22Rv1 (cell line): ENCODE data around the gene LCN12.

Experiments used
- H3K27ac ChIP-seq: fragments of 450-650 bp; 2 replicates; pipeline ENCODE4 v1.5.1; 2017
- ZFX ChIP-seq: fragments of 450-650 bp; IDR thresholded peaks from 2 replicates; pipeline ENCODE4 v1.6.1; 2017; ENCODE audit warnings: antibody characterized with exemption, borderline replicate concordance
- TF ChIP-seq, protein P1 (sequence below): fragments of 450-650 bp; IDR thresholded peaks from 2 replicates; pipeline ENCODE4 v1.5.1; 2017; ENCODE audit warnings: mild to moderate bottlenecking

LCN12 gene

DNA sequence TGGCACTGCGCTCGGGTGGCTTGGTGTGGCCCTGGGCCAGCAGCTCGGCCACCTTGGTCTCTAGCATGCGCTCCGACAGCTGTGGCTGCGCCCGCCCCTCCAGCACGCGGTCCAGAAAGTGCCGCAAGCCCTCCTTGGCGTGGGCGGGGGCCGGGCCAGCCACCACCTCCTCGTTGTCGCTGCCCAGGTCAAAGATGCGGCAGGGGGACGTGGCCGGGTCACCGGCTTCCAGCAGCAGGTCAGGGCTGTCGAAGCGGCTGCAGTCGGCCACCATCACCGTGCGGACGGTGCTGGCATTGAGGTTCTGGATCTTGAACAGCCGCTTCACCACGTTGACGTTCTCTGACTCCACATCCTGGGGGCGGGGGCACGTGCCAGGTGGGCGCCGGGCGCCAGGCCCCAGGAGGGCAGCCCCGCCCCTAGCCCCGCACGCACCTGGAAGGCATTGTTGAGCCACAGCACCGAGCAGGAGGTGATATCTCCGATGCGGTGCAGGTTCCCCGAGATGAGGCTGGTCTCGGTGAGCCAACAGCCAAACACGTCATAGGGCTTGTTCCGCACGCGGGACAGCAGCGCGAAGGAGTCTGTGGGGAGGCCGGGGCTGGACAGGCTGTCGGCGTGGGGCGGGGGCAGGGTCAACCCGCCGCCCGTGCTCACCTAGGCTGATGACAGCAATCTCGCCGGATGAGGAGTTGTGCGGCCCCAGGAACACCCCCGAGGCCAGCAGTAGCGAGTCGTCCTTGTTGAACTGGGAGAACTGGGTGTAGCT is 9.8 kb upstream of the LCN12 start:
- peak overlapping the region; percentile 91 for H3K27ac ChIP-seq
- TF ChIP-seq, protein P1, sequence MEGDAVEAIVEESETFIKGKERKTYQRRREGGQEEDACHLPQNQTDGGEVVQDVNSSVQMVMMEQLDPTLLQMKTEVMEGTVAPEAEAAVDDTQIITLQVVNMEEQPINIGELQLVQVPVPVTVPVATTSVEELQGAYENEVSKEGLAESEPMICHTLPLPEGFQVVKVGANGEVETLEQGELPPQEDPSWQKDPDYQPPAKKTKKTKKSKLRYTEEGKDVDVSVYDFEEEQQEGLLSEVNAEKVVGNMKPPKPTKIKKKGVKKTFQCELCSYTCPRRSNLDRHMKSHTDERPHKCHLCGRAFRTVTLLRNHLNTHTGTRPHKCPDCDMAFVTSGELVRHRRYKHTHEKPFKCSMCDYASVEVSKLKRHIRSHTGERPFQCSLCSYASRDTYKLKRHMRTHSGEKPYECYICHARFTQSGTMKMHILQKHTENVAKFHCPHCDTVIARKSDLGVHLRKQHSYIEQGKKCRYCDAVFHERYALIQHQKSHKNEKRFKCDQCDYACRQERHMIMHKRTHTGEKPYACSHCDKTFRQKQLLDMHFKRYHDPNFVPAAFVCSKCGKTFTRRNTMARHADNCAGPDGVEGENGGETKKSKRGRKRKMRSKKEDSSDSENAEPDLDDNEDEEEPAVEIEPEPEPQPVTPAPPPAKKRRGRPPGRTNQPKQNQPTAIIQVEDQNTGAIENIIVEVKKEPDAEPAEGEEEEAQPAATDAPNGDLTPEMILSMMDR, result no peak
- no peak for TF ChIP-seq ZFX

DNA sequence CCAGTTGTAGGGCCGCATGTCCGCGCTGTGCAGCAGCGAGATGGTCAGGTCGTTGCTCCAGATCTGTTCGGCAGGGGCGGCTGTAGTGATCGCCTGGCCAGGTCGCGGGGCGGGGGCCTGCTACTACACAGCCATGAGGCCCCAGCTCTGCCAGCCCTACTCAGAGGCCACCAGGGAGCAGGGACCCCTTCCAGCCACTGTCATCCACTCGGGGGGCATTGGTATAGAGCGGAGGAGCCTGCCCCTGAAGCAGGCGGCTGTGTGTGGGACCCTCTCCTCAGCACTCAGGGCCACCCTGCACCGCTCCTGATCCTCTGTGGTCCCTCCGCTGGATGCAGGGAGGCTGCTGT is 9.2 kb upstream of the LCN12 start:
- TF ChIP-seq, protein P1, result no peak
- no peak for TF ChIP-seq ZFX
- peak overlapping the region; percentile 91 for H3K27ac ChIP-seq

DNA sequence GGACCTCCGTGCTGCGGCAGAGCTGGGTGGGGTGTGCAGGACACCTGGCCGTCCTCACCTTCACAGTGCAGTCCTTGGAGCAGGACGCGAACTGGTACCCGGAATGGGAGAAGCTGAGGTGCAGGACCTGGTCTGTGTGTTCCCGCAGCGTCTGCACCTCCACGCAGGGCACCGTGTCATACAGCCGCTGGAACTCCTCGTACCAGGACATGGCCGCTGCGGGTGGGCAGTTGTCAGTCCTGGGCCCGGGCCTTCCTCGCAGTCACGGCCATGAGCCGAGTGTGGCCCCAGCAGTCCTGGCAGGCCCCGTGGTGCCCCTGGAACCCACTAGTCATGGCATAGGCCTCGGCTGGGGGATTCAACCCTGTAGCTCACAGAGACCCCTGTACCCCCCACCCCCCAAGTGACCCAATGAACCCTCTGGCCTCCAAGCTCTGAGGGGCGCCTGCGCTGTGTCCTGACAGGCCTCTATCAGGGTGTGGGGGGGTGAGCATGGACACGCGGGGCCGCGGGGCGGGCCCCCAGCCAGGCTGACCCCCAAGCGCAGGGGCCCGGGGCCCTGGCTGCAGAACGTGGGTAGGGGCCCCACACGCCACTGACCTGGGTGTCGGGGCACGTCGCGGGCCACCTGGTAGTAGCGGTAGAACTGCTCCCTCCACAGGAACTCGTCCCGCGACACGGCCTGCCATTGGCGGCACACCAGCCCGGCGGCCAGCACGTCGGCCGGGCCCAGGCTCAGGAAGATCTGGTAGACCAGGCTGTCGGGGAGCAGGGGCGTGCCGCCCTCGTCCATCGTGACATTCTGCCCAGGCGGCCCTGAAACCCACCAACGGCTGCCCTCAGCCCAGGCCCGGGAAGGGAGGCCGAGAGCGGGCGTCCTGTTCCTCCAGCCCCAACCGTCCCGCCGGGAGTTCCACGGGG is 8.5 kb upstream of the LCN12 start:
- TF ChIP-seq, protein P1, result no peak
- TF ChIP-seq ZFX, result no peak

DNA sequence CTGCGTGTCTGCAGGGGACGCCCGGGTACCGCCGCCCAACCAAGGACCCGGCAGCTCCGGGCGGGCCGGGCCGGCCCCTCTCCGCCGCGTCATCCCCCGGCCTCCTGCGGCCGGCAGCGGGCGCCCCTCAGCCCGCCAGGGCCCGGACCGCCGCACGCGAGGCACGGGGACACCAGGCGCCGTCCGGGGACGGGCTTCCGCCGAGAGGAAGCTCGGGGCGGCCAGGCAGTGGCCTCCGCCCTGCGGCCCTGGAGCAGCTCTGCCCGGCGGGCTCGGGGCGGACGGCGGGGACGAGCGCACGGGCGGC is 7.9 kb upstream of the LCN12 start:
- TF ChIP-seq, protein P1, result no peak
- TF ChIP-seq ZFX, result no peak
- H3K27ac ChIP-seq, result peak overlapping the region; percentile 91

More for the DNA sequence above, 8.5 kb upstream of the LCN12 start:
- peak overlapping the region; percentile 91 for H3K27ac ChIP-seq

DNA sequence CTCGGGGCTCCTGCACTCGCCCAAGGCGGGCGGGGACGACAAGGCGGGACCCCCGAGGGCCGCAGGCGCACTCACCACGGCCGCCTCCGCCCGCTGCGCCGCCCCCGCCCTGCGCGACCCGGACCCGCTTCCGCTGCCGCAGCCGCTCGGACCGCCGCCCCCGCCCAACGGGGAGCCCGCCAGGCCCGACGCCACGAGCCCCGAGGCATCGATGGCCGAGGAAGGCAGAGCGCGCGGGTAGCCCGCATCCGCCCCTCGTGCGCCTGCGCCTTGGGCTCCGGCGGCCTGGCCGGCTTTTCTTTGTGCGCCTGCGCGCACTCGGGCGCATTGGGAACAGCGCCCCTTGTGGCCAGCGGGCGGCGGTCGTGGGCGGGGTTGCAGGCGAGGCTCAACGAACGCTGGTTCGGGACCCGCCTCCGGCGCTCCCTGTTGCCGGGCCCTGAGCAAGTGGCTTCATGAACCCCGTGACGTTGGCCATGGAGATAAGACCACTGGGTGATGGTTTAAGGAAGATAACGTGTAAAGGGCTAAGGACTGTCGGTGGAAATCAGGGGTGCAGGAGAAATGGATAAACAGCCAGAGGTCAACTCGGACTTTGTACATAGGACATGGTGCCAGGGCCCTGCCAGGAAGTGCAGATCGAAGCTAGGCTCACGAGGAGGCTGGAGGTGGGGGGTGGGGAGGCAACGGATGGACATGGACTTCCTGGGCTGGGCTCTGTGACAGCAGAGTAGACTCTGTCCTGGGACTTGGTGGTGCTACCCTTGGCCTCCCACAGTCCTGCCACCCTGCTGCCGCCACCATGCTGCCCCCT is 7.3 kb upstream of the LCN12 start, which contains the start of the genes C8G and FBXW5:
Gene C8G, plus strand, starts transcription at position 725 of the 814 bp plus-strand sequence. Its CDS starts 78 bp downstream, at position 803.
Gene FBXW5, minus strand, starts transcription at position 220 of the 814 bp plus-strand sequence. CDS start 655 bp downstream, outside the sequence.
- peak within 1 kb of the TSS; percentile 91 for H3K27ac ChIP-seq

DNA sequence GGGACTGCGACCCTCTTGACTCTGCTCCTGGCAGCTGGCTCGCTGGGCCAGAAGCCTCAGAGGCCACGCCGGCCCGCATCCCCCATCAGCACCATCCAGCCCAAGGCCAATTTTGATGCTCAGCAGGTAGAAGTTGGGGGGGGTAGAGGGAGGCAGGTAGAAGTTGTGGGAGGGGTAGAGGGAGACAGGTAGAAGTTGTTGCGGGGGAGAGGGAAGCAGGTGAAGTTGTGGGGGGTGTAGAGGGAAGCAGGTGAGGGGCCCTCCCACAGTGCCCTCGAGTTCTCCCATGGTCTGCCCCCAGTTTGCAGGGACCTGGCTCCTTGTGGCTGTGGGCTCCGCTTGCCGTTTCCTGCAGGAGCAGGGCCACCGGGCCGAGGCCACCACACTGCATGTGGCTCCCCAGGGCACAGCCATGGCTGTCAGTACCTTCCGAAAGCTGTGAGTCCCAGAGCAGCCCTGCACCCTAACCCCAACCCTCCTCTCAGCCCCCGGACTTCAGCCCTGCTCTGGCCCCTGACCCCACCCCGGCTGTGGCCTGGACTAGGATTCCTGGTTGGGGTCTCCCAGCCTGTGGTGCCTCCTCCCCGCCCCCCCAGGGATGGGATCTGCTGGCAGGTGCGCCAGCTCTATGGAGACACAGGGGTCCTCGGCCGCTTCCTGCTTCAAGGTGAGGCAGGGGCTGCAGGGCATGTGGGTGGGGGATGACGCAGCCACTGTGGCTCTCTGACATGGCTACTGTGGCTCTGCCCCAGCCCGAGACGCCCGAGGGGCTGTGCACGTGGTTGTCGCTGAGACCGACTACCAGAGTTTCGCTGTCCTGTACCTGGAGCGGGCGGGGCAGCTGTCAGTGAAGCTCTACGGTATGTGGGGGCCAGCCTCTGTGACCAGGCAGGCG is 6.5 kb upstream of the LCN12 start:
- peak overlapping the region; percentile 91 for H3K27ac ChIP-seq
- TF ChIP-seq ZFX, result no peak
- TF ChIP-seq, protein P1, result no peak

More for the DNA sequence above, 7.3 kb upstream of the LCN12 start, which contains the start of the genes C8G and FBXW5:
- TF ChIP-seq, protein P1, result peak; percentile 99
- no peak for TF ChIP-seq ZFX
